Kidney (tissue), 14 donors: ENCODE measurements around the gene COPS4. TPM values are rescaled to one million over a fixed set of nuclear protein-coding genes. Genes with fewer than 3 reads are reported as not detected.

Source experiments
- DNase-seq, 5 donors: peaks; one replicate each; pipeline ENCODE4 v3.0.0-alpha.2; 2013 to 2020
- FAIRE-seq: peaks from 2 replicates; lab custom pipeline; 2012; peaks lifted over from hg19 to GRCh38; lab: Jason Lieb, UNC
- H3K27ac ChIP-seq, 2 donors: one replicate each; pipeline ENCODE4 v1.7.0; 2013; ENCODE audit warnings: low read depth in 2 of 2, low read length in 2 of 2, inconsistent platforms in 1 of 2
- H3K27me3 ChIP-seq: one replicate; pipeline ENCODE4 v1.7.1; 2013; ENCODE audit warnings: low read length, inconsistent platforms; ENCODE audit not compliant: control insufficient read depth, insufficient read depth
- H3K36me3 ChIP-seq, 3 donors: one replicate each; pipeline versions ENCODE4 v1.7.0 to v1.7.1; 2013; ENCODE audit warnings: low read length in 3 of 3, control low read depth in 1 of 3, inconsistent platforms in 1 of 3; ENCODE audit not compliant: insufficient read depth in 3 of 3, control insufficient read depth in 2 of 3
- H3K4me1 ChIP-seq, 3 donors: one replicate each; pipeline versions ENCODE4 v1.7.0 to v1.7.1; 2013; ENCODE audit warnings: low read length in 3 of 3, inconsistent platforms in 1 of 3, low read depth in 1 of 3; ENCODE audit not compliant: control insufficient read depth in 2 of 3, insufficient read depth in 2 of 3
- H3K4me3 ChIP-seq, 3 donors: one replicate each; pipeline versions ENCODE4 v1.7.0 to v1.8.1; 2013; ENCODE audit warnings: low read length in 3 of 3, control low read depth in 1 of 3, inconsistent platforms in 1 of 3
- H3K9ac ChIP-seq, 3 donors: one replicate each; pipeline versions ENCODE4 v1.7.0 to v1.7.1; 2013; ENCODE audit warnings: low read length in 3 of 3, control low read depth in 1 of 3, inconsistent platforms in 1 of 3
- H3K9me3 ChIP-seq, 3 donors: one replicate each; pipeline versions ENCODE4 v1.7.0 to v1.7.1; 2013; ENCODE audit warnings: low read length in 3 of 3, control low read depth in 1 of 3, inconsistent platforms in 1 of 3; ENCODE audit not compliant: control insufficient read depth in 2 of 3, insufficient read depth in 1 of 3
- CTCF ChIP-seq: IDR thresholded peaks from 3 replicates; pipeline ENCODE4 v1.5.1; 2012; ENCODE audit warnings: mild to moderate bottlenecking, moderate library complexity, borderline replicate concordance; ENCODE audit not compliant: insufficient read depth; ENCODE audit errors: extremely low read depth
- intact Hi-C: fragments of 100-400 bp; cut with DNase I; formaldehyde crosslinking; loops from one replicate; pipeline ENCODE4 v1.11.1; 2022
- polyA plus RNA-seq: library from polyadenylated mRNA; stranded (reverse); fragments of 350-450 nt; fragmentation: Illumina TruSeq; extraction: RNeasy Lipid Tissue Mini Kit (QIAGEN cat#74804); gene quantifications from one replicate; pipeline ENCODE4 v1.2.3, GENCODE V29; 2014; ENCODE audit warnings: low read depth, low replicate concordance; ENCODE audit not compliant: insufficient read depth
- total RNA-seq: library from RNA; stranded (reverse); fragmentation: NEBNext Ultra II Directional; extraction: Animal tissue kit (Norgen Biotek cat#: 25700); gene quantifications from one replicate; pipeline ENCODE4 v1.2.1, GENCODE V29; 2021
- donor health status: control.
- donor health status: control.
- donor health status: control.
- donor health status: control.
- donor health status: control.
- donor health status: DM: yes; HTN: yes; CAD: no.
- donor health status: Normal renal cell carcinoma (clear cell type).

Gene COPS4
- total and polyA plus RNA-seq, 2 donors from 2014 or later, result 28.6 to 51.8 TPM

- intact Hi-C loops, result no loop called here
- no peak for DNase-seq
- no peak overlapping the region for H3K4me3 ChIP-seq
- H3K9ac ChIP-seq, result no peak overlapping the region
- H3K4me1 ChIP-seq, result no peaks in the 10 kb centered on the region
- no peak overlapping the region for H3K27ac ChIP-seq
- no peaks in the 10 kb centered on the region for H3K27me3 ChIP-seq
- no peak for FAIRE-seq
- TF ChIP-seq CTCF, result no peak
- no peaks in the 10 kb centered on the region for H3K9me3 ChIP-seq
- no peaks in the 10 kb centered on the region for H3K36me3 ChIP-seq
Observed at GRCh38 chr4:83025563-83025962, 9.4 kb upstream of the COPS4 start.

- intact Hi-C loops, result no loop called here
- no peak for FAIRE-seq
- H3K27ac ChIP-seq, result no peak overlapping the region
- H3K9me3 ChIP-seq, result no peaks in the 10 kb centered on the region
- TF ChIP-seq CTCF, result no peak
- no peaks in the 10 kb centered on the region for H3K4me1 ChIP-seq
- no peaks in the 10 kb centered on the region for H3K36me3 ChIP-seq
- no peaks in the 10 kb centered on the region for H3K27me3 ChIP-seq
- no peak overlapping the region for H3K4me3 ChIP-seq
- H3K9ac ChIP-seq, result no peak overlapping the region
- no peak for DNase-seq
Observed at GRCh38 chr4:83028976-83029375, 6.0 kb upstream of the COPS4 start.

GRCh38 chr4:83029688-83030087 is 5.3 kb upstream of the COPS4 start:
- no peak for DNase-seq
- intact Hi-C loops, result no loop called here
- Histone ChIP-seq H3K4me1 (no peaks in the 10 kb centered on the region), H3K9ac (no peak overlapping the region), H3K27ac (no peak overlapping the region), H3K36me3 (no peaks in the 10 kb centered on the region), H3K9me3 (no peaks in the 10 kb centered on the region), H3K27me3 (no peaks in the 10 kb centered on the region), H3K4me3 (no peak overlapping the region)
- TF ChIP-seq CTCF, result no peak
- FAIRE-seq, result no peak

- no peaks in the 10 kb centered on the region for H3K36me3 ChIP-seq
- intact Hi-C loops, result no loop called here
- no peak overlapping the region for H3K9ac ChIP-seq
- no peak for TF ChIP-seq CTCF
- H3K4me3 ChIP-seq, result no peak overlapping the region
- DNase-seq (no peak), FAIRE-seq (no peak)
- no peaks in the 10 kb centered on the region for H3K27me3 ChIP-seq
- H3K4me1 ChIP-seq, result peaks cover 0 to 11% (median 9%) of the 10 kb centered on the region in 3 donors
- H3K9me3 ChIP-seq, result no peaks in the 10 kb centered on the region
- H3K27ac ChIP-seq, result no peak overlapping the region
Observed at GRCh38 chr4:83036991-83037665, 2.1 kb downstream of the COPS4 start.
